Heart right ventricle (tissue), 16 donors: ENCODE data around the gene NXPH3. TPM values are rescaled to one million over a fixed set of nuclear protein-coding genes. Genes with fewer than 3 reads are reported as not detected.

Experiments used
- ATAC-seq, 8 donors: fragments of 200-7000 bp; cut with Tn5 transposase; one replicate each; pipeline ENCODE4 v1.9.1; 2020; ENCODE audit warnings: mild to moderate bottlenecking in 8 of 8, moderate library complexity in 8 of 8, moderate number of reproducible peaks in 1 of 8
- DNase-seq, 2 donors: peaks; one replicate each; pipeline ENCODE4 v3.0.0-alpha.2; 2020
- H3K27ac ChIP-seq, 10 donors: fragments of 200-600 bp; sonication (generic) in 2 of 10; one replicate each; pipeline versions ENCODE4 v1.5.0 to v1.8.0; 2020 to 2022; ENCODE audit warnings: mild to moderate bottlenecking in 3 of 10
- H3K27me3 ChIP-seq, 7 donors: fragments of 200-600 bp; one replicate each; pipeline ENCODE4 v1.8.0; 2021 to 2022; ENCODE audit warnings: mild to moderate bottlenecking in 2 of 7
- H3K36me3 ChIP-seq, 9 donors: fragments of 200-600 bp; sonication (generic) in 1 of 9; one replicate each; pipeline versions ENCODE4 v1.5.0 to v1.8.0; 2020 to 2022; ENCODE audit warnings: mild to moderate bottlenecking in 2 of 9
- H3K4me1 ChIP-seq, 9 donors: fragments of 200-600 bp; sonication (generic) in 1 of 9; one replicate each; pipeline versions ENCODE4 v1.5.0 to v1.8.0; 2020 to 2022; ENCODE audit warnings: mild to moderate bottlenecking in 4 of 9
- H3K4me3 ChIP-seq, 10 donors: fragments of 200-600 bp; sonication (generic) in 2 of 10; one replicate each; pipeline versions ENCODE4 v1.5.0 to v1.8.0; 2020 to 2022; ENCODE audit warnings: mild to moderate bottlenecking in 7 of 10, moderate library complexity in 2 of 10
- H3K9me3 ChIP-seq, 11 donors: fragments of 200-600 bp in 10 of 11; sonication (generic) in 2 of 11; one replicate each; pipeline versions ENCODE4 v1.5.0 to v1.8.0; 2013 to 2022; ENCODE audit warnings: mild to moderate bottlenecking in 2 of 11, control low read depth in 1 of 11, moderate library complexity in 1 of 11
- CTCF ChIP-seq, 9 donors: fragments of 200-600 bp; sonication (generic) in 2 of 9; IDR thresholded peaks; one replicate each; pipeline versions ENCODE4 v1.5.0 to v1.8.0; 2021 to 2022; ENCODE audit warnings: antibody characterized with exemption in 9 of 9, mild to moderate bottlenecking in 5 of 9, moderate library complexity in 1 of 9
- WGBS, 2 donors: extraction: QIAGEN DNeasy Blood & Tissue Kit; methylation state at CpG; one replicate each; pipeline ENCODE4 v1.1.7; 2013; ENCODE audit warnings: inconsistent platforms in 1 of 2; 5-methylcytosine and 5-hydroxymethylcytosine counted together
- intact Hi-C, 10 donors: fragments of 100-400 bp; cut with DNase I; formaldehyde crosslinking; loops; one replicate each; pipeline versions ENCODE4 v1.11.1 to v1.14.2; 2022
- polyA plus RNA-seq, 2 donors: library from polyadenylated mRNA; stranded (reverse); fragments of 200-250 nt; gene quantifications; one replicate each; pipeline ENCODE4 v1.2.3, GENCODE V29; 2013
- total RNA-seq, 10 donors: library from RNA; stranded (reverse); fragmentation: NEBNext Ultra II Directional in 3 of 10; extraction: Animal tissue kit (Norgen Biotek cat#: 25700) in 3 of 10; gene quantifications; one replicate each; pipeline versions ENCODE4 v1.2.1 to v1.2.4, GENCODE V29; 2021 to 2023
- donor health status: Arrhythmogenic right ventricular cardiomyopathy.
- donor health status: ischemic (EF 13 %, LVEDD 7.1; RV severe dilation, severe dysfunction).
- donor health status: healthy with polysubstance abuse.
- donor health status: DM: no; HTN: yes; CAD: no.
- donor health status: DM: no; HTN: no; CAD: no.
- donor health status: ischemic (EF 25% LVEDD 6.9; RV normal size, moderate dysfunction).
- donor health status: ischemic (EF 25% LVEDD 5.7; RV mildly dilated, moderate dysfunction).
- donor health status: healthy.
- donor health status: DM: yes; HTN: yes; CAD: no.
- donor health status: Ischemic cardiomyopathy.
- donor health status: ischemic (EF 35%, LVEDD 5.7; RV mildly dilated, moderate dysfunction).
- donor health status: nonischemic (EF 11% LVEDD 7.7; RV severe dilation, severe dysfunction).
- donor health status: DM: yes; HTN: yes; CAD: no.
- donor health status: PGD.
- donor health status: ischemic (EF 29% LVEDD 5.4; RV normal size, mild dysfunction).
- donor health status: nonischemic (EF 23%, LVEDD 6.1; RV moderate dilation, normal function).

NXPH3 gene
- total and polyA plus RNA-seq, 12 donors: 2.2 to 5.9 (median 3.2) TPM

DNA sequence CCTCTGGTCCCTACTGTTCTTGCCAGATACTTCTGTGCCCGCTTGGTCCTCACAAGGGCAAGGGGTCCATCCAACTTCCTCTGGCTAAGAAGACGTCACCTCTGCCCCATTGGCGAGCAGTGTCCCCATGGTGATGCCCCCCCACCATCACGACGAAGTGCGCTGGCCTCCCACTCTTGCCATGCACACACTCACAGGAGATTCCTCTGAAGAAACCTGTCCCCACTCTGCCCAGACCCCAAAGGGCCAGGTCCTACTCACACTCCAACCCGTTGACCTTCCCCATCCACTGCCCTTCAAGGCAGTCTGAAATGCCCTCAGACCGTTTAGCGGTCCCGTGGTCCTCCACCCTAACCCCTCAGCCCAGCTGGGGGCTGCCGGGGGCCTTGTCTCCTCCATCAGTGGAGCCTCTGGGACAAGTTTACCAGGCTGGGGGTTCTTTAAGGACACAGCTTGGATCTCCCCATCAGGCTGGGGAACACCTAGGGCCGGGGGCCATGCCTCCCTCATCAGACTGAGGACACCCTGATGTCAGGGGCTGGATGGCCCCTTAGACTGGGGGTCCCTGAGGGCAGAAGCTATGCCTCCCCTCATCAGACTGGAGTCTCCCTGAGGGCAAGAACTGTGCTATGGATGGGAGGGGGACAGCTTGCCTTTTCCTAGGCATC lies 6.5 kb downstream of the NXPH3 start:
- Histone ChIP-seq H3K9me3 (no peaks in the 10 kb centered on the region), H3K4me1 (peaks cover under 1 to 34% (median 9%) of the 10 kb centered on the region in 9 donors), H3K27ac (no peak overlapping the region), H3K4me3 (no peak overlapping the region), H3K27me3 (peaks cover 0 to 14% (median 0%) of the 10 kb centered on the region in 7 donors), H3K36me3 (peaks cover 0 to 11% (median 0%) of the 10 kb centered on the region in 9 donors)
- ATAC-seq: no peak
- intact Hi-C loops: loop anchor here in 1 of 10 donors (5.0 kb wide), 1 partner anchor 100 kb away; no protein-coding TSS in a partner anchor
- no peak for DNase-seq
- TF ChIP-seq CTCF (IDR thresholded peaks at IDR 0.05): no peak
- WGBS, 2 donors: 89 to 93% methylated on average over 12 of the region's 12 CpGs

DNA sequence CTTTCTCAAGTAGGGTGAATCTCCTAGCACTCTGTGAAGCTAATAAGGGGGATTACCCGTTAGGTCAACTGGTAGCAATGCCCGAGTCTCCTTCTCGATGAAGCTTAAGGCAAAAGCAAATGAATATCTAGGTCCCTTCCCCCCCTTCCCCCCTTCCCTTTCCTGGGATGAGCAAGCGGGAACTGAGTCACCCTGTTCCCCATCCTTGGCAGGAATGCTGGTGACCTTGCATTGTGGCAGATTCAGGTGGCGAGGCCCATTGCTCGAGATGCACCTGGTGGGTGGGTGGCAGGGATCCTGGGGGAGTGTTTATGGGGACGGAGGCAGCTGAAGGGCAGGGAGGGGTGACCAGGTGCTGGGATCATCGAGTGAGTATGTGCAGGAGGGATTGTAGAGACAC lies 7.1 kb downstream of the NXPH3 start:
- no peak for TF ChIP-seq CTCF (IDR thresholded peaks at IDR 0.05)
- H3K4me1 ChIP-seq: peaks cover 0 to 28% (median 5%) of the 10 kb centered on the region in 9 donors
- no peak overlapping the region for H3K4me3 ChIP-seq
- intact Hi-C loops: loop anchor here in 1 of 10 donors (5.0 kb wide), 1 partner anchor 100 kb away; no protein-coding TSS in a partner anchor
- H3K36me3 ChIP-seq: peaks cover 0 to 16% (median 0%) of the 10 kb centered on the region in 9 donors
- ATAC-seq (no peak), DNase-seq (no peak)
- peaks cover 0 to 8% (median 0%) of the 10 kb centered on the region in 7 donors for H3K27me3 ChIP-seq
- H3K27ac ChIP-seq: no peak overlapping the region
- no peaks in the 10 kb centered on the region for H3K9me3 ChIP-seq
- 83 to 91% methylated on average over 8 of the region's 8 CpGs for WGBS, 2 donors

DNA sequence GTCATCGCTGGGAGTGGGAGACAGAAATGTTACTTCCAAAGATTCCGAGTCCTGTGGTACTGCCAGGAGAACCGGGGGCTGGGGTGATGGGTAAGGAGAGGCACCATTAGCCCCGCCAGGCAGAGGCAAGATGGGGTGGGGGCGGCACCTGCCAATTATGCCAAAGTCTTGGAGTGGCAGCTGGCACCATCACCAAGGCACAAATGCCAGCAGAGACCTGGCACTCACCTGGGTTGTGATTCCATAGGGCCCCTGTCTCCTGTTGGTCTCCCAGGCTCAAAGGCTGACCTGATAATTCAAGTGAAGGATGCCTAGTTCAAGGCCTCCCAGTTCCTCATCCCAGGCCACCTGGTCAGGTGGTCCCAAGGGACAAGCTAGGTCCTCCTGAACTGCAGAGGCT lies 7.6 kb downstream of the NXPH3 start:
- Histone ChIP-seq H3K27me3 (peaks cover 0 to 3% (median 0%) of the 10 kb centered on the region in 7 donors), H3K36me3 (peaks cover 0 to 20% (median 0%) of the 10 kb centered on the region in 9 donors), H3K9me3 (no peaks in the 10 kb centered on the region), H3K27ac (no peak overlapping the region), H3K4me3 (no peak overlapping the region), H3K4me1 (peaks cover 0 to 23% (median under 1%) of the 10 kb centered on the region in 9 donors)
- TF ChIP-seq CTCF (IDR thresholded peaks at IDR 0.05): no peak
- DNase-seq: no peak
- WGBS, 2 donors: 96 to 99% methylated on average over 5 of the region's 5 CpGs
- ATAC-seq: no peak
- intact Hi-C loops: loop anchor here in 1 of 10 donors (5.0 kb wide), 1 partner anchor 99 kb away; no protein-coding TSS in a partner anchor

GRCh38 chr17:49583889-49584288 lies 8.2 kb downstream of the NXPH3 start:
- Histone ChIP-seq H3K27ac (no peak overlapping the region), H3K36me3 (peaks cover 0 to 25% (median 0%) of the 10 kb centered on the region in 9 donors), H3K4me1 (peaks cover 0 to 19% (median 0%) of the 10 kb centered on the region in 9 donors), H3K9me3 (no peaks in the 10 kb centered on the region), H3K27me3 (no peaks in the 10 kb centered on the region), H3K4me3 (no peak overlapping the region)
- intact Hi-C loops: loop anchor here in 1 of 10 donors (5.0 kb wide), 1 partner anchor 98 kb away; no protein-coding TSS in a partner anchor
- no peak for DNase-seq
- 87 to 90% methylated on average over 4 of the region's 4 CpGs for WGBS, 2 donors
- TF ChIP-seq CTCF (IDR thresholded peaks at IDR 0.05): no peak
- ATAC-seq: no peak
